IMR-90 (cell line): Measurements from ENCODE around the gene DSCAML1. TPM values are rescaled to one million over a fixed set of nuclear protein-coding genes. Genes with fewer than 3 reads are reported as not detected.

Source experiments
- ATAC-seq: fragments of 200-7000 bp; cut with Tn5 transposase; 2 replicates; pipeline ENCODE4 v1.9.1; 2020; ENCODE audit warnings: low read depth, mild to moderate bottlenecking, moderate library complexity
- BruUV-seq: library from RNA; stranded (reverse); fragments of 400-500 nt; replicated peaks from 2 replicates; lab custom pipeline; 2021; lab: Mats Ljungman, UMichigan
- CTCF ChIA-PET: fragments of 300-600 bp; formaldehyde crosslinking; extraction: SDS; loops from one replicate; lab custom pipeline; 2021; ENCODE audit warnings: antibody characterized with exemption; lab: Yijun Ruan, JAX
- POLR2A ChIA-PET: fragments of 300-600 bp; sonication (Branson Sonifier 250); formaldehyde crosslinking; loops from one replicate; lab custom pipeline; 2022; ENCODE audit warnings: antibody characterized with exemption; ENCODE audit not compliant: unreplicated experiment; lab: Charles Lee
- DNase-seq: peaks from one replicate; pipeline ENCODE4 v3.0.0; 2013
- H2AFZ ChIP-seq: replicated peaks from 2 replicates; pipeline ENCODE3; 2013; ENCODE audit warnings: low read length, mild to moderate bottlenecking; ENCODE audit not compliant: poor library complexity
- H2AK5ac ChIP-seq: 2 replicates; pipeline ENCODE4 v1.6.1; 2013; ENCODE audit warnings: low read depth, low read length, inconsistent platforms
- H2AK9ac ChIP-seq: replicated peaks from 2 replicates; pipeline ENCODE3; 2013; ENCODE audit warnings: mild to moderate bottlenecking, low read depth, low read length, moderate library complexity; ENCODE audit not compliant: poor library complexity
- H2BK120ac ChIP-seq: 2 replicates; pipeline ENCODE4 v1.6.1; 2013; ENCODE audit warnings: low read depth, low read length, inconsistent platforms
- H2BK15ac ChIP-seq: 3 replicates; pipeline ENCODE4 v1.6.1; 2013; ENCODE audit warnings: low read depth, low read length, inconsistent platforms
- H2BK20ac ChIP-seq: 2 replicates; pipeline ENCODE4 v1.6.1; 2013; ENCODE audit warnings: low read depth, mild to moderate bottlenecking, inconsistent platforms, low read length, moderate library complexity
- H2BK5ac ChIP-seq: 2 replicates; pipeline ENCODE4 v1.6.1; 2013; ENCODE audit warnings: mild to moderate bottlenecking, low read depth, low read length, inconsistent platforms; ENCODE audit not compliant: poor library complexity, severe bottlenecking
- H3K14ac ChIP-seq: replicated peaks from 2 replicates; pipeline ENCODE4 v1.6.1; 2013; ENCODE audit warnings: low read depth, low read length, inconsistent platforms
- H3K18ac ChIP-seq: 2 replicates; pipeline ENCODE4 v1.6.1; 2013; ENCODE audit warnings: low read depth, low read length, control low read depth
- H3K23ac ChIP-seq: 2 replicates; pipeline ENCODE4 v1.6.1; 2013; ENCODE audit warnings: low read depth, low read length, inconsistent platforms
- H3K27ac ChIP-seq: 2 replicates; pipeline ENCODE4 v1.5.1; 2013; ENCODE audit warnings: mild to moderate bottlenecking, control low read depth, low read length; ENCODE audit not compliant: insufficient read depth
- H3K27me3 ChIP-seq: 2 replicates; pipeline ENCODE4 v1.6.1; 2013; ENCODE audit warnings: low read length; ENCODE audit not compliant: control insufficient read depth, insufficient read depth
- H3K36me3 ChIP-seq: 2 replicates; pipeline ENCODE4 v1.6.1; 2013; ENCODE audit warnings: low read length, mixed read lengths; ENCODE audit not compliant: control insufficient read depth, insufficient read depth
- H3K4ac ChIP-seq: 2 replicates; pipeline ENCODE4 v1.6.1; 2013; ENCODE audit warnings: low read depth, low read length, inconsistent platforms
- H3K4me1 ChIP-seq: 2 replicates; pipeline ENCODE4 v1.6.1; 2013; ENCODE audit warnings: low read length, mixed read lengths; ENCODE audit not compliant: control insufficient read depth, insufficient read depth
- H3K4me2 ChIP-seq: 2 replicates; pipeline ENCODE4 v1.6.1; 2013; ENCODE audit warnings: low read depth, mild to moderate bottlenecking, control low read depth, low read length, moderate library complexity
- H3K4me3 ChIP-seq: 2 replicates; pipeline ENCODE4 v1.5.1; 2013; ENCODE audit warnings: low read depth, mild to moderate bottlenecking, control low read depth, low read length, moderate library complexity; ENCODE audit not compliant: insufficient read depth
- H3K56ac ChIP-seq: 2 replicates; pipeline ENCODE4 v1.6.1; 2013; ENCODE audit warnings: low read length, inconsistent platforms; ENCODE audit not compliant: insufficient read depth; ENCODE audit errors: extremely low read depth
- H3K79me1 ChIP-seq, 2 experiments: 2 replicates each; pipeline ENCODE4 v1.6.1; 2013; ENCODE audit warnings: low read length in 2 of 2, inconsistent platforms in 1 of 2, low read depth in 1 of 2
- H3K9ac ChIP-seq: 2 replicates; pipeline ENCODE4 v1.6.1; 2013; ENCODE audit warnings: low read depth, low read length, control low read depth
- H3K9me1 ChIP-seq: 2 replicates; pipeline ENCODE4 v1.6.1; 2013; ENCODE audit warnings: low read length, inconsistent platforms; ENCODE audit not compliant: insufficient read depth
- H3K9me3 ChIP-seq: 2 replicates; pipeline ENCODE4 v1.6.1; 2013; ENCODE audit warnings: low read length; ENCODE audit not compliant: control insufficient read depth, insufficient read depth
- H4K20me1 ChIP-seq: 2 replicates; pipeline ENCODE4 v1.6.1; 2013; ENCODE audit warnings: low read length, inconsistent platforms; ENCODE audit not compliant: insufficient read depth
- H4K5ac ChIP-seq: 2 replicates; pipeline ENCODE4 v1.6.1; 2013; ENCODE audit warnings: mild to moderate bottlenecking, low read depth, low read length, control low read depth
- H4K8ac ChIP-seq, 2 experiments: 2 replicates each; pipeline ENCODE4 v1.6.1; 2013; ENCODE audit warnings: low read depth in 2 of 2, low read length in 2 of 2, control low read depth in 1 of 2, inconsistent platforms in 1 of 2
- H4K91ac ChIP-seq: 2 replicates; pipeline ENCODE4 v1.6.1; 2013; ENCODE audit warnings: low read depth, low read length, inconsistent platforms; ENCODE audit not compliant: insufficient read depth
- BHLHE40 ChIP-seq: fragments of 150-350 bp; IDR thresholded peaks from 2 replicates; pipeline ENCODE4 v1.6.1; 2016; ENCODE audit warnings: mild to moderate bottlenecking, low read depth, low read length
- CEBPB ChIP-seq: IDR thresholded peaks from 2 replicates; pipeline ENCODE4 v1.6.1; 2012; ENCODE audit warnings: low read depth, low read length, improper control_type of control experiment
- CHD1 ChIP-seq: IDR thresholded peaks from 2 replicates; pipeline ENCODE4 v1.6.1; 2012; ENCODE audit warnings: low read depth, low read length, improper control_type of control experiment
- CTCF ChIP-seq: conservative IDR thresholded peaks from 2 replicates; pipeline ENCODE4 v1.5.1; 2012; ENCODE audit warnings: mild to moderate bottlenecking, low read depth, low read length, improper control_type of control experiment
- FOS ChIP-seq: fragments of 150-350 bp; IDR thresholded peaks from 2 replicates; pipeline ENCODE4 v1.6.1; 2016; ENCODE audit warnings: low read depth, low read length
- MAFK ChIP-seq: IDR thresholded peaks from 2 replicates; pipeline ENCODE4 v1.6.1; 2012; ENCODE audit warnings: low read depth, low read length, improper control_type of control experiment
- MXI1 ChIP-seq: IDR thresholded peaks from 2 replicates; pipeline ENCODE4 v1.6.1; 2012; ENCODE audit warnings: low read depth, mild to moderate bottlenecking, low read length, moderate library complexity, borderline replicate concordance
- NFE2L2 ChIP-seq: fragments of 150-350 bp; IDR thresholded peaks from 2 replicates; pipeline ENCODE4 v1.6.1; 2016; ENCODE audit warnings: low read depth, mild to moderate bottlenecking, low read length
- POLR2A ChIP-seq: IDR thresholded peaks from 2 replicates; pipeline ENCODE4 v1.6.1; 2012; ENCODE audit warnings: mild to moderate bottlenecking, low read depth, low read length
- RCOR1 ChIP-seq: IDR thresholded peaks from 2 replicates; pipeline ENCODE4 v1.6.1; 2012; ENCODE audit warnings: mild to moderate bottlenecking, low read length, improper control_type of control experiment; ENCODE audit not compliant: insufficient replicate concordance
- RFX5 ChIP-seq: IDR thresholded peaks from 2 replicates; pipeline ENCODE4 v1.8.0; 2012; ENCODE audit warnings: low read depth, mild to moderate bottlenecking, low read length, moderate library complexity
- SMC3 ChIP-seq: fragments of 150-350 bp; IDR thresholded peaks from 2 replicates; pipeline ENCODE4 v1.6.1; 2016; ENCODE audit warnings: low read depth, mild to moderate bottlenecking, antibody characterized with exemption, low read length, moderate library complexity
- USF2 ChIP-seq: fragments of 150-350 bp; IDR thresholded peaks from 2 replicates; pipeline ENCODE4 v1.6.1; 2017; ENCODE audit warnings: mild to moderate bottlenecking, antibody characterized with exemption, low read length, low read depth
- WGBS, 2 experiments: methylation state at CpG; one replicate each; pipeline versions ENCODE4 v1.1.5 to v1.1.7; 2013; ENCODE audit warnings: missing lambda C conversion rate in 2 of 2; ENCODE audit not compliant: insufficient read length in 1 of 2; ENCODE audit errors: extremely low coverage in 2 of 2; 5-methylcytosine and 5-hydroxymethylcytosine counted together
- dilution Hi-C: fragments of 300-500 bp; cut with HindIII; formaldehyde crosslinking; loops from one replicate; pipeline ENCODE4 v1.14.3; 2018; ENCODE audit warnings: low sequenced_read_pairs; ENCODE audit not compliant: unreplicated experiment
- in situ Hi-C: fragments of 300-500 bp; cut with MboI; formaldehyde crosslinking; loops from 3 replicates; pipeline ENCODE4 v1.14.3; 2019; ENCODE audit warnings: low sequenced_read_pairs, inconsistent platforms, mixed read lengths
- intact Hi-C: fragments of 100-400 bp; cut with micrococcal nuclease; formaldehyde crosslinking; loops from 2 replicates; pipeline ENCODE4 v1.10.0; 2022
- polyA plus RNA-seq, 3 experiments: library from polyadenylated mRNA; depleted of rRNA; stranded (reverse); fragments of >200 nt; gene quantifications; 2 replicates each; pipeline ENCODE4 v1.2.3, GENCODE V29; 2012; ENCODE audit warnings: low replicate concordance in 1 of 3
- total RNA-seq: library from RNA; depleted of rRNA; stranded (reverse); fragments of >200 nt; gene quantifications from 2 replicates; pipeline ENCODE4 v1.2.3, GENCODE V29; 2012

DSCAML1 gene
- total and polyA plus RNA-seq, 2 of the 4 experiments (the other 2 are of a cell fraction): not detected

GRCh38 chr11:117438371-117439000, 358.5 kb downstream of the DSCAML1 start:
- Histone ChIP-seq H3K9ac (no peak overlapping the region), H3K27me3 (peaks cover 44% of the 10 kb centered on the region), H3K56ac (no peak overlapping the region), H2BK5ac (no peak overlapping the region), H4K91ac (no peak overlapping the region), H2BK15ac (no peak overlapping the region), H4K8ac (no peak overlapping the region), H2AFZ (peak overlapping the region; percentile 21), H3K23ac (no peak overlapping the region), H2BK120ac (no peak overlapping the region), H3K27ac (no peak overlapping the region), H3K4me3 (no peak overlapping the region), H3K9me1 (no peaks in the 10 kb centered on the region), H4K5ac (no peak overlapping the region), H2BK20ac (no peak overlapping the region), H3K4ac (no peak overlapping the region), H3K79me1 (no peaks in the 10 kb centered on the region), H3K4me1 (no peaks in the 10 kb centered on the region), H3K9me3 (no peaks in the 10 kb centered on the region), H3K14ac (no peak overlapping the region), H2AK9ac (no peak overlapping the region), H2AK5ac (no peak overlapping the region), H3K18ac (no peak overlapping the region), H3K36me3 (no peaks in the 10 kb centered on the region), H4K20me1 (no peaks in the 10 kb centered on the region; the same call in 1 of the 2 replicates), H3K4me2 (no peak overlapping the region)
- dilution Hi-C loops (no loop called here), intact Hi-C loops (no loop called here), in situ Hi-C loops (no loop called here)
- ATAC-seq (no peak), DNase-seq (peak; percentile 26)
- WGBS, 2 experiments: 74% methylated on average over 3 of the region's 17 CpGs; no CpG with 5 or more reads in 1 of the 2 experiments
- no peak for TF ChIP-seq BHLHE40
- TF ChIP-seq MXI1: no peak
- TF ChIP-seq CTCF: no peak
- TF ChIP-seq CEBPB: no peak
- no peak for TF ChIP-seq NFE2L2
- TF ChIP-seq CHD1: no peak
- TF ChIP-seq FOS: no peak
- TF ChIP-seq RCOR1: no peak
- TF ChIP-seq SMC3: no peak
- no peak for TF ChIP-seq POLR2A
- TF ChIP-seq USF2: no peak
- TF ChIP-seq MAFK: no peak
- TF ChIP-seq RFX5: no peak
- no TSS peak for BruUV-seq
- ChIA-PET POLR2A (no interaction called here), CTCF (no interaction called here)
